Hematopoietic multipotent progenitor cell treated with erythropoietin and hydrocortisone succinate and interleukin-3 and kit ligand, for 15 days (in vitro differentiated cells): ENCODE results near the gene PCLAF.

Experiments used
- DNase-seq: peaks from one replicate; pipeline ENCODE4 v3.0.0-alpha.2; 2015; ENCODE audit warnings: low spot score

The PCLAF gene

GRCh38 chr15:64315216-64315615 is 66.0 kb downstream of the PCLAF start:
- DNase-seq = no peak

- no peak for DNase-seq
Measured at GRCh38 chr15:64314456-64314855, 66.8 kb downstream of the PCLAF start.
